Transverse colon (tissue), 4 donors: ENCODE results near the gene IFNG-AS1. TPM values are rescaled to one million over a fixed set of nuclear protein-coding genes. Genes with fewer than 3 reads are reported as not detected.

Source experiments
- DNase-seq: peaks from one replicate; pipeline ENCODE4 v3.0.0-alpha.2; 2019
- H3K27ac ChIP-seq, 4 donors: fragments of 200-600 bp; sonication (generic); 2 replicates each; pipeline ENCODE4 v1.5.1; 2016 to 2018; ENCODE audit warnings: inconsistent platforms in 4 of 4
- H3K27me3 ChIP-seq: fragments of 200-600 bp; sonication (generic); 2 replicates; pipeline ENCODE4 v1.5.1; 2017; ENCODE audit warnings: inconsistent platforms
- H3K36me3 ChIP-seq, 4 donors: fragments of 200-600 bp; sonication (generic); 2 replicates each; pipeline ENCODE4 v1.5.1; 2017 to 2019; ENCODE audit warnings: inconsistent platforms in 4 of 4
- H3K4me1 ChIP-seq, 4 donors: fragments of 200-600 bp; sonication (generic); 2 replicates each; pipeline ENCODE4 v1.5.1; 2017 to 2020; ENCODE audit warnings: inconsistent platforms in 4 of 4
- H3K4me3 ChIP-seq, 4 donors: fragments of 200-600 bp; sonication (generic); 1 replicate in 1 of 4; 2 replicates in 3 of 4; pipeline versions ENCODE4 v1.5.1 to v1.6.1; 2017 to 2019; ENCODE audit warnings: inconsistent platforms in 4 of 4
- H3K9me3 ChIP-seq, 2 donors: fragments of 200-600 bp; sonication (generic); 2 replicates each; pipeline ENCODE4 v1.5.1; 2017 to 2019; ENCODE audit warnings: inconsistent platforms in 2 of 2
- CTCF ChIP-seq, 5 experiments: fragments of 200-600 bp in 3 of 5; fragments of 450-650 bp in 2 of 5; sonication (generic) in 3 of 5; IDR thresholded peaks; 1 replicate in 2 of 5; 2 replicates in 3 of 5; pipeline ENCODE4 v1.5.1; 2016 to 2017; ENCODE audit warnings: antibody characterized with exemption in 5 of 5, inconsistent platforms in 3 of 5, mild to moderate bottlenecking in 2 of 5, moderate library complexity in 1 of 5
- EP300 ChIP-seq: sonication (generic); formaldehyde crosslinking; IDR thresholded peaks from one replicate; pipeline ENCODE4 v1.6.1; 2017; ENCODE audit warnings: antibody characterized with exemption, low read depth
- POLR2A ChIP-seq: fragments of 450-650 bp; IDR thresholded peaks from one replicate; pipeline ENCODE4 v1.6.1; 2016; ENCODE audit warnings: antibody characterized with exemption, mild to moderate bottlenecking, moderate library complexity
- POLR2AphosphoS5 ChIP-seq, 3 donors: sonication (generic); formaldehyde crosslinking; IDR thresholded peaks; one replicate each; pipeline ENCODE4 v1.6.1; 2016; ENCODE audit warnings: antibody characterized with exemption in 3 of 3
- WGBS, 2 donors: methylation state at CpG; one replicate each; pipeline ENCODE4 v1.1.5; 2018; ENCODE audit warnings: low coverage in 1 of 2; 5-methylcytosine and 5-hydroxymethylcytosine counted together
- in situ Hi-C, 4 donors: fragments of 200-750 bp; cut with MboI; loops; one replicate each; pipeline versions ENCODE4 v1.15.0 to v1.15.1; 2017; ENCODE audit warnings: low sequenced_read_pairs in 3 of 4, low pct_ligation_motif_present in 1 of 4, low pct_unique_long_range_greater_than_20kb in 1 of 4
- intact Hi-C: fragments of 100-400 bp; cut with DNase I; formaldehyde crosslinking; loops from one replicate; pipeline ENCODE4 v1.15.1; 2023; ENCODE audit warnings: low total_unique reads
- total RNA-seq, 4 donors: library from RNA; depleted of rRNA; stranded (reverse); fragments of >200 nt; gene quantifications; one replicate each; pipeline ENCODE4 v1.1.0, GENCODE V29; 2016

IFNG-AS1 gene
- total RNA-seq, 4 donors from 2014 or later, result 0.68 to 7.1 TPM; not detected in 2

- intact Hi-C loops, result no loop called here
- WGBS, 2 donors, result 86% methylated on average over 1 of the region's 1 CpG; no CpG with 5 or more reads in 1 of the 2 donors
- H3K36me3 ChIP-seq, result no peaks in the 10 kb centered on the region
- H3K27me3 ChIP-seq, result no peaks in the 10 kb centered on the region
- no peaks in the 10 kb centered on the region for H3K9me3 ChIP-seq
- no peaks in the 10 kb centered on the region for H3K4me1 ChIP-seq
- in situ Hi-C loops, result no loop called here
- TF ChIP-seq POLR2AphosphoS5 (IDR thresholded peaks at IDR 0.05), result no peak
- TF ChIP-seq POLR2A, result no peak
- no peak for DNase-seq
- H3K27ac ChIP-seq, result no peak overlapping the region
- H3K4me3 ChIP-seq, result no peak overlapping the region
Observed at GRCh38 chr12:68013181-68013580, 23.9 kb downstream of the IFNG-AS1 start.

DNA sequence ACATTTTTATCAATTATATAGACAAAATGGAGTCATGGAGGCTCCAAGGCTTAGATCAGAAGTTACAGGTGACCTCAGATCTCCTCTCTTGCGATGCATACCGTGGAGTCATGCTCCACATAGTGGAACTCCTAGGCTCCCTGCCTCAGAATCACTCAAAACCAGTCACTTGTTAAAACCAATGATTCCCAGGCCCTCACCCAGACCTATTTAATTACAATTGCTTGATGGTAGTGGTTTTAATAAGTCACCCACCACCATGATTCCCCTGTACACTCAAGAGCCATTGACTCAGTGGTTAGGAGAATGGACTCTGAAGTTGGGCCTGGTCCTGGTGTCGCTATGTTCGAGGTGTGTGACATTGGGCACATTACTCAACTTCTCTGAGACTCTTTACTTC lies 26.9 kb downstream of the IFNG-AS1 start:
- in situ Hi-C loops, result no loop called here
- no peak overlapping the region for H3K27ac ChIP-seq
- TF ChIP-seq CTCF (IDR thresholded peaks at IDR 0.05), result no peak
- TF ChIP-seq POLR2AphosphoS5 (IDR thresholded peaks at IDR 0.05), result no peak
- no peaks in the 10 kb centered on the region for H3K36me3 ChIP-seq
- DNase-seq, result no peak
- no peaks in the 10 kb centered on the region for H3K9me3 ChIP-seq
- 94 to 100% methylated on average over 4 of the region's 4 CpGs for WGBS, 2 donors
- no peaks in the 10 kb centered on the region for H3K4me1 ChIP-seq
- H3K4me3 ChIP-seq, result no peak overlapping the region
- intact Hi-C loops, result no loop called here
- no peaks in the 10 kb centered on the region for H3K27me3 ChIP-seq

DNA sequence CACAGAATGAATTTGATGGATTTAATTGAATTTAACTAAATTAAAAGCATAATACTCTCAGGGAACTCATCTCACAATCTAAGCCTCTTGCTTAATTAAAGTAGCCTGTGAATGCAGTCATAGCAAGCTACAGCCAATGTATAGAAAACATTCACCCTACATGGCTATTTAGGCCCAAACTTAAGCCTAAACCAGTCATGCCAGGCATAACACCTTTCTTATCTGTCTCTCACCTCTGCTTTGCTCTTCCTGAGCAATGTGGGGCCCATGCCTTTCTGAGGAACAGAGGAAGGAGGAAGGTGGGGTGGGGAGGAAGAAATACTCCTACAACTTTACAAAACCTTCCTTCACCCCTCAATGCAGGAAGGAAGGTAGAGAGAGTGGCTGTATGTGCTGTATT lies 29.1 kb downstream of the IFNG-AS1 start:
- Histone ChIP-seq H3K4me3 (no peak overlapping the region), H3K4me1 (no peaks in the 10 kb centered on the region), H3K27ac (no peak overlapping the region), H3K9me3 (no peaks in the 10 kb centered on the region), H3K36me3 (no peaks in the 10 kb centered on the region), H3K27me3 (no peaks in the 10 kb centered on the region)
- intact Hi-C loops (no loop called here), in situ Hi-C loops (no loop called here)
- no peak for DNase-seq
- TF ChIP-seq EP300 (no peak), CTCF (IDR thresholded peaks at IDR 0.05) (no peak), POLR2A (no peak), POLR2AphosphoS5 (IDR thresholded peaks at IDR 0.05) (no peak)

GRCh38 chr12:68020049-68020448 lies 30.8 kb downstream of the IFNG-AS1 start:
- no peaks in the 10 kb centered on the region for H3K27me3 ChIP-seq
- DNase-seq, result no peak
- no peak overlapping the region for H3K27ac ChIP-seq
- intact Hi-C loops, result no loop called here
- in situ Hi-C loops, result no loop called here
- 85 to 87% methylated on average over 6 of the region's 6 CpGs for WGBS, 2 donors
- H3K4me3 ChIP-seq, result no peak overlapping the region
- no peaks in the 10 kb centered on the region for H3K9me3 ChIP-seq
- H3K36me3 ChIP-seq, result no peaks in the 10 kb centered on the region
- H3K4me1 ChIP-seq, result no peaks in the 10 kb centered on the region
- TF ChIP-seq POLR2A (no peak), CTCF (IDR thresholded peaks at IDR 0.05) (no peak), POLR2AphosphoS5 (IDR thresholded peaks at IDR 0.05) (no peak), EP300 (no peak)

GRCh38 chr12:68020699-68021098 lies 31.5 kb downstream of the IFNG-AS1 start:
- no peak for TF ChIP-seq EP300
- no peak for TF ChIP-seq POLR2A
- no peak for TF ChIP-seq CTCF (IDR thresholded peaks at IDR 0.05)

More at GRCh38 chr12:68020699-68021098, 31.5 kb downstream of the IFNG-AS1 start:
- Histone ChIP-seq H3K27me3 (no peaks in the 10 kb centered on the region), H3K27ac (no peak overlapping the region), H3K4me3 (no peak overlapping the region), H3K36me3 (no peaks in the 10 kb centered on the region), H3K9me3 (no peaks in the 10 kb centered on the region), H3K4me1 (no peaks in the 10 kb centered on the region)
- in situ Hi-C loops, result no loop called here
- WGBS, 2 donors, result 67 to 87% methylated on average over 5 of the region's 5 CpGs
- intact Hi-C loops, result no loop called here
- no peak for DNase-seq
